GM19035 (cell line): Measurements from ENCODE around the gene DENND2D.
A peak's percentile ranks its signal among the peaks of the same experiment; 100 is the strongest.
"Not testable (repeated sequence)": the region's sequence is repeated elsewhere in the genome, so short reads cannot be mapped to it uniquely, and the experiment has no call there.

ENCODE experiments used
- ATAC-seq: cut with Tn5 transposase; IDR thresholded peaks from one replicate; pipeline ENCODE4 v1.9.1; 2021; ENCODE audit not compliant: unreplicated experiment

Gene DENND2D

GRCh38 chr1:111222308-111223125 is 22.1 kb upstream of the DENND2D start:
- peak; percentile 0 for ATAC-seq

- peak; percentile 52 for ATAC-seq
Measured at GRCh38 chr1:111221633-111222291, 21.3 kb upstream of the DENND2D start.

- no peak for ATAC-seq
Measured at GRCh38 chr1:111221276-111221632, 20.8 kb upstream of the DENND2D start.

- no peak for ATAC-seq
Measured at GRCh38 chr1:111220302-111220890, 19.9 kb upstream of the DENND2D start.

- no peak for ATAC-seq
Measured at GRCh38 chr1:111219557-111220286, 19.3 kb upstream of the DENND2D start.

GRCh38 chr1:111218701-111219556 is 18.5 kb upstream of the DENND2D start:
- ATAC-seq = no peak

GRCh38 chr1:111217183-111217910 is 16.9 kb upstream of the DENND2D start:
- ATAC-seq = no peak

GRCh38 chr1:111216751-111217150 is 16.3 kb upstream of the DENND2D start:
- no peak for ATAC-seq

GRCh38 chr1:111215285-111215684 is 14.8 kb upstream of the DENND2D start:
- ATAC-seq = not testable (repeated sequence)

- ATAC-seq = no peak
Measured at GRCh38 chr1:111214884-111215283, 14.4 kb upstream of the DENND2D start.

- ATAC-seq = no peak
Measured at GRCh38 chr1:111214074-111214801, 13.8 kb upstream of the DENND2D start.

GRCh38 chr1:111213412-111213811 is 13.0 kb upstream of the DENND2D start:
- no peak for ATAC-seq

GRCh38 chr1:111212634-111213335 is 12.3 kb upstream of the DENND2D start:
- ATAC-seq = no peak

GRCh38 chr1:111211921-111212320 is 11.5 kb upstream of the DENND2D start:
- no peak for ATAC-seq

GRCh38 chr1:111209622-111210021 is 9.2 kb upstream of the DENND2D start:
- ATAC-seq = no peak

GRCh38 chr1:111208921-111209320 is 8.5 kb upstream of the DENND2D start:
- ATAC-seq = no peak

GRCh38 chr1:111205714-111206050 is 5.2 kb upstream of the DENND2D start:
- no peak for ATAC-seq

- ATAC-seq = no peak
Measured at GRCh38 chr1:111204983-111205713, 4.7 kb upstream of the DENND2D start.
